Activated CD8-positive, alpha-beta memory T cell treated with anti-CD3 and anti-CD28 coated beads for 4 hours (primary cell): ENCODE measurements around the gene CDH20.

Experiments
- DNase-seq, 2 donors: peaks; one replicate each; pipeline ENCODE4 v3.0.0-alpha.2; 2020; ENCODE audit warnings: low read depth in 2 of 2

CDH20 gene

DNA sequence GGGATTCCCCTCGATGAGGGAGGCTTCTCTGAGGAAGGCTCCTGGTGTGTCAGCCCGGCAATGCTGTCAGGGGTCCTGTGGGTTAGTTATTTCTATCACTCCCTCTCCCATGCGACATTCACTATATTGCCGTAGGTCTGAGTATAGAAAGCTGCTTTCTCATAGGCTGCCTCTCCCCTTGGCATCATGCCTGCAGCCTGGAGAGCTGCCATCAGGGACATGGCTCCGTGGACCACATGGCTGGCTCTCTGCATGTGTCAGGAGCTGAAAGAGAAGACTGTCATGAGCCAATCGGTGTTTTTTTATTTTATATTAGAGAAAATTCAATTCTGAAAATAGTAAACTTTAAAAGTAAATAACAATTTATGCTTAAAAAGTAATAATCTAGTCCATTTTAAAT lies 198.0 kb downstream of the CDH20 start:
- no peak for DNase-seq

DNA sequence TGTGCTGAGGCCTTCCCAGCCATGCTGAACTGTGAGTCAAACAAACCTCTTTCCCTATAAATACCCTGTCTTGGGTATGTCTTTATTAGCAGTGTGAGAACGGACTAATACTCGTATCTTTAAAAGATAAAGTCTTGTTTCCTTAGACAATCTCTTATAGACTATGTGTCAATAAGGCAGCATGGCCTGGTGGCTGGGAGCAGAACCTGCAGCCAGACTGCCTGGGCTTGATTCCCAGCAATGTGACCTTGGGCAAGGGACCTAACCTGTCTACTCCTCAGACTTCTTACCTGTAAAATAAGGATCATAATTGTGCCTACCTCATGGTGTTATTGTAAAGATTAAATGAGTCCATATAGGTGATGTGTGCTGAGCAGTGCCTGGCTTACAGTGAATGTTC lies 198.7 kb downstream of the CDH20 start:
- DNase-seq, result no peak

- no peak for DNase-seq
Measured at GRCh38 chr18:61535401-61535800, 202.2 kb downstream of the CDH20 start.

DNA sequence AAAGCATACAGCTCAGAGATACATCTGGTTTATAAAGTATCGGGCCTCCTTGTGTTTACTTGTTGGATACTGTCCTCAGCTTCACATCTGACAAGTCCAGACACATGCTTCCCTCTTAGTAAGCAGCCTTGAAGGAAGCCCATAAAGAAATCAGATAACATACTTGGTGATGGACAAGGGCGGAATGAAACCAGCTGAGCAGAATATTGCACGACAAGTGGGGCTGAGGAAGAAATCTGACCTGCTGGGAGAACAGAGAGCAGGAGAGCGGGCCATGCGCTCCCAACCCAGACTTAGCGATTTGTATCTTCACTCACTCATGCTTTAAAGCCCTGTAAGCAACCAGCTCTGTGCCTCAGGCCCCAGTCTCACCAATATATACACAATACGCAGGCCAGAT lies 208.4 kb downstream of the CDH20 start:
- DNase-seq, result no peak

GRCh38 chr18:61542596-61542995 lies 209.4 kb downstream of the CDH20 start:
- DNase-seq, result no peak

- DNase-seq, result no peak
Measured at GRCh38 chr18:61543518-61543917, 210.3 kb downstream of the CDH20 start.

GRCh38 chr18:61544178-61544577 lies 210.9 kb downstream of the CDH20 start:
- no peak for DNase-seq

DNA sequence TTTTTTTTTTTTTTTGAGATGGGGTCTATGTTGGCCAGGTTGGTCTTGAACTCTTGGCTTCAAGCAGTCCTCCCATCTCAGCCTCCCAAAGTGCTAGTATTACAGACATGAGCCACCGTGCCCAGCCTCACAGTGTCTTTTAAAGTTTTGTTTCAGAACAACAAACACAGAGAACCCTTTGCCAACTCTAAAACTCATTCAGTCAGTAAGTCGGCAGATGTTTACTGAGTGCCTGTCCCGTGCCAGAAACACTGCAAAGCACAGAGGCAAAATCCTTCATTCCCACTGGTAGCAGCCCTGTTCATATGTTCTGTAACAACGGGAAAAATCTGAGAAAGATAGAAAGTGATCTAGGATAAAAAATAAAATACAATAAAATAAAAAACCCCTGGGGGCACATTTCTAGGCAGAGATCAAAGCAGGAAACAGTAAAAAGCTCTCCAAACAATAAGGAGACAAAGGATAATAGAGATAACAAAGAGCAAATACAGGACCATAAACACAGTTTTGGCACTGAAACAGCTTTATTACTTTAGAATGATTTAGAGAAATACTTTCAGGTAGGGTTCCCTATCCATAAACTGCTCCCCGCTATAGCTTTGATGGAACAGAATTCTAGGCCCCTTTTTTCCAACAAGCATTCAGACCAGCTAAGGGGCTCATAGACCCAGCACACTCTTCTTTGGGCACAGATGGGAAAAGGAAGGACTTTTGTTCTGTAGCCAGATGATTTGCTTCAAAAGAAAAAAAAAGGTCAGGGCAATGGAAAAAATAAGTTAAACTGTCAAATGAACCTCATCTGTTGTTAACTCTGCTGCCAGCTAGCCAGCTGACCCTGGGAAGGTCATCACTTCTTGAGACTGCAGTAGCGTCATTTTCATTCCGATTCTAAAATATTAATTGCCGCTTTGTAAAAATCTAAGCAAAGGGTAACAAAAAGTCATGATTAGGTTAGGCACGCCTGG lies 212.3 kb downstream of the CDH20 start:
- no peak for DNase-seq

DNA sequence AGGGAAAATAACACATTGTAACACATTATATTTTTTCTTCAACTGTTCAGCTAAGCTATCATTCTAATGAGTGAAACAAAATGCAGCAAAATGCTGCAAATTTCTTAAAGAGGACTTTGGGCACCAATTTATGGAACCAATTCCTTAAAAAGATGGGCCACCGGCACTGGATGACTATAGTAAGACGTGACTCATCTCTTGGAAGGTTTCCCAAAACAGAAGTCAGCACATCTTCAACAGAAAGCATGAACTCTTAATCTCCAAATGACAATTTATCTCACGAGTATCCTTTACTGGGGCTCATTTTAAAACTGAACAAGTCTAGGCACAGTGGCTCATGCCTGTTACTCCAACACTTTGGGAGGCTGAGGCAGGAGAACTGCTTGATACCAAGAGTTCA lies 213.4 kb downstream of the CDH20 start:
- no peak for DNase-seq

DNA sequence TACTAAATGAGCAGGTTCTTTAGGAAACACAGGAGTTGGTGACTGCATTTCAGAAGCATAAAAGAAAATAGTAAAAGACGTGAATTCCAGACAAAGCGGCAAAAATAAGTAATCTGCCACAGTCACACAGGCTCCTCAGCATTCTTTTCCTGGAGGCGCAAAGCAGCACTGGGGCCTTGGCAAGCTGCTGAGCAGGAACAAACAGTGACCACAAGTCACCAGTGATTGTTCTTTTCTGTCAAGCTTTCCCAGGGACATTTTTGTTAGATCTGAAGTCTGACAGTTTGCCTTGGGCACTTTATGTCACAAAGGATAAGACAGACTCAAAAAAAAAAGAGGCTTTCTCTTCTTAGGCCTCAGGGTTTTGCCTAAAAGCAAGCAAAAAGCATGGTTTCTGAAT lies 216.2 kb downstream of the CDH20 start:
- DNase-seq, result no peak

- no peak for DNase-seq
Measured at GRCh38 chr18:61549889-61550288, 216.7 kb downstream of the CDH20 start.

- DNase-seq, result no peak
Measured at GRCh38 chr18:61551586-61551985, 218.4 kb downstream of the CDH20 start.

DNA sequence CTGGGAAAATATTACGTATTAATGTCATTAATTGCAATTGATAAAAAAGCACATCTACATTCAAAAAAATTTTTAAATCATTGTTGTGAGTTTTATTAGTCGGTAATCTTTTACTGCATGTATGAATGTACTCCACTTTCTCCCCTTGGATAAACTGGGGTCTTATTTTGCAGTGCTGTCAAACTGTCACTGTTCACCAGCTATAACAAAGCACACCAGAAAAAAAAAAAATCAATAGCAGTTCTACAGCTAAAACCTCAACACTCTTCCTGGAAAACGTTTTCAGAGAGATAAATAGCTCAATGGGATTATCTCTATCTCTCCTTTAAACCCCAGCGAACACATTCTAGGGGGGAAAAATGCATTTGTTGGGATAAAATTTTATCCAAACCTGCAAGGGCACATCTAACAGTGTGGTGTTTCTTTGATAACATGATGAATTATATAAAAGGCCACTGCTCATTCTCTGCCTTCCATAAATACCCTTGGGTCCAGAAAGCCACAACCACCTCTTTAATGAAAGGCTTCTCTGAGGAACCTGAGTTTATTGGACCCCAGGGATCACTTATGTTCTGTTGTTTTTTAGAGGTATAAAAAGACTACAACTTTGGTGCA lies 219.9 kb downstream of the CDH20 start:
- no peak for DNase-seq

- no peak for DNase-seq
Measured at GRCh38 chr18:61554117-61554776, 221.0 kb downstream of the CDH20 start.

GRCh38 chr18:61554946-61555361 lies 221.7 kb downstream of the CDH20 start:
- DNase-seq, result no peak

DNA sequence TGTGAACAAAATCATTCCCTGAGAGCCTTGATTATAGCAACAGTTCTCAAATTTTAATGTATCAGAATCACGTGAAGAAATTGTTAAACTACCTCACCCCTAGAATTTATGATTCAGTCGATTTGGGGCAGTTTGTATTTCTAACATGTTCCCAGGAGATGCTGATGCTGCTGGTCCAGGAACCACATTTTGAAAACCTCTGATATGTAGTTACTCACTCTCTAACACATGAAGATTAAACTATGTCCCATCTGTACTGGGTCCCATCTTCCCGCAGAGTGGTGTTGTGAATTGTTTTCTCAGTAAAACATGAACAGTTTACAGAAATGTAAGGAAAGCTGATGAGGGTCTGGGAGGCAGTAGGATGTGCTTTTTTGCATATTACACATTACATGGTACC lies 223.1 kb downstream of the CDH20 start:
- DNase-seq, result no peak

DNA sequence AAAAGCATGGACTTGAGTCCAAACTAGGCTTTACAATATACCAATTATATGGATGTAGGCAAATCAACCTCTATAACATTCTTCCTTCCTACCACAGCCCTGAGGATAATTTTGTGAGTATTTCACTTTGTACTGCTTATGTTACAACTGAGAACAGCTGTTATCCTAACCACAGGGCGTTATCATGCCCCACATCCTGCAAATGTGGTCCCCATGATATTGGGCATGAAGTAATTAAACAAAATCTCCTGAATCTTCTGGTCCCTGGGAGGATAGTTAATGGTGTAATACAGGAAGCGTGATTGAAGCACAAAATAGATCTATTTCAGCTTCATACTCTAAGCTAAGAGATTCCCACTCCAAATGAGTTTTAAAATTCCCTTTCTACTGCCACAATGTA lies 223.6 kb downstream of the CDH20 start:
- no peak for DNase-seq

DNA sequence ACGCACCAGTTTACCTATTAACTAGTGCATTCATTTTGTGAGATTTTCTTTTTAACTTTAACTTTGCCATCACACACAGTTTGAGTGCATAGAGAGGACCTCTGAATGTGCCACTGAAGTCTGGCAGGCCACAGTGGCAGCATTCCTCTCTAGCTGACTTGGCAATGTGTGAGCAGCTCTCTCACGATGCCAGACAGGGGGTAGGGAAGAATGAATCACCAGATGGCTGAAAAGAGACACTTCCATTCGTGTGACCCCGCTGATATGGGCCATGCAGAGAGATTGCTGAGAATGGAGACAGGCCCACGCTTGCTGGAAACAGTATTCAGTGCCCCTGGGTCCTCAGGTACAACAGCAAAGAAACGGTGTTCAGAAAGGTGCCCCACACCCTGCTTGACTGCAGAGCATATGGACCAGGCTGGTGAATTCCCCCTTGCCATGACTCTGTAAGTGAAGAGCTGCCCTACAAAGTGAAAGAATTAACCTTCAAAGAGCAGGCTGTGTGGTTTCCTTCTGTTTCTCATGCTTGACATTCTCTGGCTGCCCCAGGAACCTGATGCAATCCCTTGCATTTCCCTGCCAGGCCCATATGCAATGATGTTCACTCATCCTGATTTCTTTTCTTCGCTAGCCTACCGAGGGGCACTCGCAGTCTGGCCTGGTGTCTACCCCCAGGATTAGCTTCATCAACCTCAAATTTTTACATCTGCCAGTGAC lies 236.1 kb downstream of the CDH20 start:
- no peak for DNase-seq

- no peak for DNase-seq
Measured at GRCh38 chr18:61570070-61570469, 236.8 kb downstream of the CDH20 start.

- DNase-seq, result no peak
Measured at GRCh38 chr18:61572084-61572655, 238.9 kb downstream of the CDH20 start.

GRCh38 chr18:61572871-61573270 lies 239.6 kb downstream of the CDH20 start:
- DNase-seq, result no peak

DNA sequence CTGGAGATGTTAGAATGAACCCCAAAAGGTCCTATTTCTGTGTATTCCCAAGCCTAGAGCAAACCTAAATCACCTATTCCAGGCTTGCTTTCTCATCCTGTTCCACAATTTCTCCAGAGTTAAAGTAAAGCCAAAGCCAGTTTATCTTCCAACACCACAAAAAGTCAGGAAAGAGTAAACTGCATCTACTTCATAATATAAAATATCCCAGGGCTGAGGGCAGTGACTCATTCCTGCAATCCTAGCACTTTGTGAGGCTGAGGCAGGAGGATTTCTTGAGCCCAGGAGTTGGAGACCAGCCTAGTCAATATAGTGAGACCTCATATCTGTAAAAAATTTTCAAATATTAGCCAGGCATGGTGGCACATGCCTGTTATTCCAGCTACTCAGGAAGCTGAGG lies 241.4 kb downstream of the CDH20 start:
- DNase-seq, result no peak
